Suprapubic skin (tissue), 4 donors: ENCODE results near the gene TMEM263. TPM values are rescaled to one million over a fixed set of nuclear protein-coding genes. Genes with fewer than 3 reads are reported as not detected.

ENCODE experiments used
- DNase-seq, 2 donors: peaks; one replicate each; pipeline ENCODE4 v3.0.0-alpha.2; 2019; ENCODE audit warnings: low spot score in 2 of 2
- H3K27ac ChIP-seq: fragments of 200-600 bp; sonication (generic); one replicate; pipeline ENCODE4 v1.5.1; 2019
- H3K27me3 ChIP-seq: fragments of 200-600 bp; sonication (generic); one replicate; pipeline ENCODE4 v1.5.1; 2019
- H3K36me3 ChIP-seq: fragments of 200-600 bp; sonication (generic); one replicate; pipeline ENCODE4 v1.5.1; 2019
- H3K4me1 ChIP-seq: fragments of 200-600 bp; sonication (generic); one replicate; pipeline ENCODE4 v1.5.1; 2019
- H3K4me3 ChIP-seq: fragments of 200-600 bp; sonication (generic); one replicate; pipeline ENCODE4 v1.5.1; 2019; ENCODE audit warnings: mild to moderate bottlenecking
- H3K9me3 ChIP-seq: fragments of 200-600 bp; sonication (generic); one replicate; pipeline ENCODE4 v1.5.1; 2019
- EP300 ChIP-seq: sonication (generic); formaldehyde crosslinking; IDR thresholded peaks from one replicate; pipeline ENCODE4 v1.6.1; 2017; ENCODE audit warnings: antibody characterized with exemption
- POLR2A ChIP-seq, 2 donors: fragments of 450-650 bp; IDR thresholded peaks; one replicate each; pipeline ENCODE4 v1.6.1; 2017; ENCODE audit warnings: antibody characterized with exemption in 2 of 2, mild to moderate bottlenecking in 2 of 2, moderate library complexity in 2 of 2
- POLR2AphosphoS5 ChIP-seq, 3 donors: sonication (generic); formaldehyde crosslinking; IDR thresholded peaks; one replicate each; pipeline ENCODE4 v1.6.1; 2017; ENCODE audit warnings: antibody characterized with exemption in 3 of 3
- WGBS: methylation state at CpG from one replicate; pipeline ENCODE4 v1.1.5; 2018; 5-methylcytosine and 5-hydroxymethylcytosine counted together
- total RNA-seq, 4 donors: library from RNA; depleted of rRNA; stranded (reverse); fragments of >200 nt; gene quantifications; one replicate each; pipeline ENCODE4 v1.1.0, GENCODE V29; 2016
- TF ChIP-seq, protein P1 (sequence below), 2 donors: fragments of 200-600 bp in 1 of 2; fragments of 450-650 bp in 1 of 2; sonication (generic) in 1 of 2; IDR thresholded peaks; one replicate each; pipeline ENCODE4 v1.5.1; 2016 to 2019; ENCODE audit warnings: antibody characterized with exemption in 2 of 2, mild to moderate bottlenecking in 1 of 2, moderate library complexity in 1 of 2

The TMEM263 gene
- total RNA-seq, 4 donors from 2014 or later = 6.5 to 13.3 (median 11.9) TPM

DNA sequence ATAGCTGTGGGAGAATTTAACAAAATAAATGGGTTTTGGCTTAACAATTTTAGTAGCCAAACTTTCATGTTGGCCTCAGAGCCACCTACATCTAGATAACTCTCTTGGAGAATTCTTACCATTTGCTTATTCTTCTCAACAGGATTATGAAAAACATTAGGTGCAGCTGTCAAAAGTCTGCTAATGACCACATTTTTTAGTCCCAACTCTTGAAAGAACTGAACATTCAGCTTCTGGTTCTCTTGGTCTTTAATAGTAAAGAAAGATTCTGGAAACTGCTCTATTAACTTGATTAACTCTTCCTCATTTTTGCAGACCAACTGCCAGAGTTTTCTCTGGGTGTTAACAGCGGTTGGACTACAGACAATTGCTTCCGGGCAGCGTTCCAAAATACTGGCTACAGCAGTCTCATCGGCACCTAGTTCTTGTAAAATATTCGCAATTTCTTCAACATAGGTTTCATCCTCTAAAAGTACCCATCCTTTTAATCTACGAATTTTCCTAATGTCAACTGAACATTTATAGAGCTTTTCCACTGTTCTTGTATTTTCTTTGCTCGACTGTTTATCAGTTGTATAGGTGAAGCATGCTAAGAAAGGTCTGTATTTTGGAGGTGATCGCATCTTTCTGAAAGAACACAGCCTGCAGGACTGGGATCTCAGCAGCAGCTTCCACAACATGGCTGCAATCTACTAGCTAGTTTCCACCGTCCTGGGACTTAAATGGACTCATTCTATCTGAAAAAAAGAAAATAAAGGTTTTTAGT is 22.5 kb downstream of the TMEM263 start:
- WGBS = 35% methylated on average over 9 of the region's 9 CpGs

GRCh38 chr12:106980944-106981343 is 25.2 kb downstream of the TMEM263 start:
- H3K36me3 ChIP-seq = peaks cover 7% of the 10 kb centered on the region
- 60% methylated on average over 7 of the region's 7 CpGs for WGBS
- no peak overlapping the region for H3K4me3 ChIP-seq
- no peaks in the 10 kb centered on the region for H3K27me3 ChIP-seq
- no peak for DNase-seq
- no peak for TF ChIP-seq EP300
- TF ChIP-seq, protein P1, sequence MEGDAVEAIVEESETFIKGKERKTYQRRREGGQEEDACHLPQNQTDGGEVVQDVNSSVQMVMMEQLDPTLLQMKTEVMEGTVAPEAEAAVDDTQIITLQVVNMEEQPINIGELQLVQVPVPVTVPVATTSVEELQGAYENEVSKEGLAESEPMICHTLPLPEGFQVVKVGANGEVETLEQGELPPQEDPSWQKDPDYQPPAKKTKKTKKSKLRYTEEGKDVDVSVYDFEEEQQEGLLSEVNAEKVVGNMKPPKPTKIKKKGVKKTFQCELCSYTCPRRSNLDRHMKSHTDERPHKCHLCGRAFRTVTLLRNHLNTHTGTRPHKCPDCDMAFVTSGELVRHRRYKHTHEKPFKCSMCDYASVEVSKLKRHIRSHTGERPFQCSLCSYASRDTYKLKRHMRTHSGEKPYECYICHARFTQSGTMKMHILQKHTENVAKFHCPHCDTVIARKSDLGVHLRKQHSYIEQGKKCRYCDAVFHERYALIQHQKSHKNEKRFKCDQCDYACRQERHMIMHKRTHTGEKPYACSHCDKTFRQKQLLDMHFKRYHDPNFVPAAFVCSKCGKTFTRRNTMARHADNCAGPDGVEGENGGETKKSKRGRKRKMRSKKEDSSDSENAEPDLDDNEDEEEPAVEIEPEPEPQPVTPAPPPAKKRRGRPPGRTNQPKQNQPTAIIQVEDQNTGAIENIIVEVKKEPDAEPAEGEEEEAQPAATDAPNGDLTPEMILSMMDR (IDR thresholded peaks at IDR 0.05) = no peak
- no peak for TF ChIP-seq POLR2A (IDR thresholded peaks at IDR 0.05)
- no peak for TF ChIP-seq POLR2AphosphoS5 (IDR thresholded peaks at IDR 0.05)
- H3K27ac ChIP-seq = no peak overlapping the region
- peaks cover 30% of the 10 kb centered on the region for H3K4me1 ChIP-seq
- H3K9me3 ChIP-seq = no peaks in the 10 kb centered on the region

More for the DNA sequence above, 22.5 kb downstream of the TMEM263 start:
- TF ChIP-seq POLR2A (IDR thresholded peaks at IDR 0.05) (no peak), EP300 (no peak), POLR2AphosphoS5 (IDR thresholded peaks at IDR 0.05) (no peak)
- TF ChIP-seq, protein P1 (IDR thresholded peaks at IDR 0.05) = no peak
- Histone ChIP-seq H3K36me3 (no peaks in the 10 kb centered on the region), H3K4me3 (no peak overlapping the region), H3K4me1 (peaks cover 25% of the 10 kb centered on the region), H3K9me3 (no peaks in the 10 kb centered on the region), H3K27me3 (no peaks in the 10 kb centered on the region), H3K27ac (no peak overlapping the region)
- no peak for DNase-seq

DNA sequence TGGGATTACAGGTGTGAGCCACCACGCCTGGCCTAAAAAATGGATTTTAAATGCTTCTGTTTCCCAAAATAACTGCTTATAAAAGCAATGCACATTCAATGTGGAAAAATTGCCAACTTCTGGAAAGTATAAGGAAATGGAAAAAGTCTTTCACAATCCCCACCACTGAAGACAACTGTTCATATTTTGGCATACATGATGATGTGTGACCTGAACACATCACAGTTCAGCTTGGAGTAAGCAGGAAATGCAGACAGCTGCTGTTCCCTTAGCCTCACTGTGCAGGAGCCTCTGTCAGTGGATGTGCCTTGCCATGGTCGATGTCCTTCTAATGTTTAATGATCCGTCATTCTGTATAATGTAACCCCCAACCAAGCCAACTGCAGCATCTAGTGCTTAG is 26.1 kb downstream of the TMEM263 start:
- H3K27ac ChIP-seq = no peak overlapping the region
- WGBS = 100% methylated on average over 3 of the region's 3 CpGs
- peaks cover 7% of the 10 kb centered on the region for H3K36me3 ChIP-seq

GRCh38 chr12:106982229-106982628 is 26.5 kb downstream of the TMEM263 start:
- Histone ChIP-seq H3K4me1 (peaks cover 30% of the 10 kb centered on the region), H3K4me3 (no peak overlapping the region), H3K36me3 (peaks cover 7% of the 10 kb centered on the region), H3K27me3 (no peaks in the 10 kb centered on the region), H3K9me3 (no peaks in the 10 kb centered on the region), H3K27ac (no peak overlapping the region)
- DNase-seq = no peak
- no peak for TF ChIP-seq POLR2A (IDR thresholded peaks at IDR 0.05)
- TF ChIP-seq, protein P1 (IDR thresholded peaks at IDR 0.05) = no peak
- no peak for TF ChIP-seq POLR2AphosphoS5 (IDR thresholded peaks at IDR 0.05)
- no peak for TF ChIP-seq EP300
- 90% methylated on average over 1 of the region's 1 CpG for WGBS

More for the DNA sequence above, 26.1 kb downstream of the TMEM263 start:
- no peak for TF ChIP-seq POLR2A (IDR thresholded peaks at IDR 0.05)
- TF ChIP-seq POLR2AphosphoS5 (IDR thresholded peaks at IDR 0.05) = no peak
- TF ChIP-seq, protein P1 (IDR thresholded peaks at IDR 0.05) = no peak
- no peak for TF ChIP-seq EP300
- H3K9me3 ChIP-seq = no peaks in the 10 kb centered on the region
- no peaks in the 10 kb centered on the region for H3K27me3 ChIP-seq
- no peak for DNase-seq
- peaks cover 28% of the 10 kb centered on the region for H3K4me1 ChIP-seq
- H3K4me3 ChIP-seq = no peak overlapping the region

DNA sequence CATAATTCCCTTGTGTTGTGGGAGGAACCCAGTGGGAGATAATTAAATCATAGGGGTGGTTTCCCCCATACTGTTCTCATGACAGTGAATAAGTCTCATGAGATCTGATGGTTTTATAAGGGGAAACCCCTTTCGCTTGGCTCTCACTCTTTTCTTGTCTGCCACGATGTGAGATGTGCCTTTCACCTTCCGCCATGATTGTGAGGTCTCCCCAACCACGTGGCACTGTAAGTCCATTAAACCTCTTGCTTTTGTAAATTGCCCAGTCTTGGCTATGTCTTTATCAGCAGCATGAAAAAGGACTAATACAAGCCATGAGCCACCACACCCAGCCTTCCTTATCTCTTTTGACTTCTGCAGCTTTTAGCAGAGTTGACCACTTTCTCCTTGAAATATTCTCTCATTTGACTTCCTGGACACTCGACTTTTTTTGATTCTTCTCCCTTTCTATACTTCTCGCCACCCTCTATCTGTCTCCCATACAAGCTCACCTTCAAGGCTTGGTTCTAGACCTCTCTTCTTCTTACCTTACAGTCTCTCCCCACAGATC is 29.0 kb downstream of the TMEM263 start:
- Histone ChIP-seq H3K9me3 (no peaks in the 10 kb centered on the region), H3K4me3 (no peak overlapping the region), H3K27ac (no peak overlapping the region), H3K27me3 (no peaks in the 10 kb centered on the region), H3K36me3 (peaks cover 7% of the 10 kb centered on the region), H3K4me1 (peaks cover 36% of the 10 kb centered on the region)
- TF ChIP-seq, protein P1 (IDR thresholded peaks at IDR 0.05) = no peak
- TF ChIP-seq POLR2A (IDR thresholded peaks at IDR 0.05) (no peak), EP300 (no peak), POLR2AphosphoS5 (IDR thresholded peaks at IDR 0.05) (no peak)
- DNase-seq = no peak
- WGBS = 94% methylated on average over 6 of the region's 6 CpGs
